Measurements from ENCODE around the gene PUSL1. TPM values are rescaled to one million over a fixed set of nuclear protein-coding genes. Genes with fewer than 3 reads are reported as not detected.

The PUSL1 gene
- total and polyA plus RNA-seq, 2 of the 13 experiments (the other 11 are each of a cell fraction or from before 2014, with no cell fraction given): 8.3 to 22.2 TPM

GRCh38 chr1:1353389-1354151 lies 45.2 kb downstream of the PUSL1 start (continued):
- TF ChIP-seq MLXIP (CRISPR knock-in tag; IDR thresholded peaks at IDR 0.05; ENCODE audit: borderline replicate concordance): no peak
- TF ChIP-seq ZNF281 (CRISPR knock-in tag; IDR thresholded peaks at IDR 0.05; ENCODE audit: borderline replicate concordance): no peak
- no peak for TF ChIP-seq CENPBD1 (CRISPR knock-in tag; IDR thresholded peaks at IDR 0.05; ENCODE audit: borderline replicate concordance, low read depth)
- TF ChIP-seq PCBP1 (IDR thresholded peaks at IDR 0.05; ENCODE audit: borderline replicate concordance, low read depth, low read length): no peak
- no peak for TF ChIP-seq ZNF121 (CRISPR knock-in tag; IDR thresholded peaks at IDR 0.05)
- TF ChIP-seq RAD51 (IDR thresholded peaks at IDR 0.05; ENCODE audit: borderline replicate concordance): no peak
- TF ChIP-seq TOE1 (CRISPR knock-in tag; IDR thresholded peaks at IDR 0.05): no peak
- peak; percentile 92; the same call in 1 of the 2 replicates for TF ChIP-seq AKAP8 (CRISPR knock-in tag; IDR thresholded peaks at IDR 0.05)
- TF ChIP-seq SIN3A (IDR thresholded peaks at IDR 0.05; ENCODE audit: borderline replicate concordance, low read depth, low read length): no peak
- peak; percentile 82 for TF ChIP-seq AGO2 (optimal IDR thresholded peaks at IDR 0.05; ENCODE audit: low read depth, low read length)
- TF ChIP-seq, protein P1, sequence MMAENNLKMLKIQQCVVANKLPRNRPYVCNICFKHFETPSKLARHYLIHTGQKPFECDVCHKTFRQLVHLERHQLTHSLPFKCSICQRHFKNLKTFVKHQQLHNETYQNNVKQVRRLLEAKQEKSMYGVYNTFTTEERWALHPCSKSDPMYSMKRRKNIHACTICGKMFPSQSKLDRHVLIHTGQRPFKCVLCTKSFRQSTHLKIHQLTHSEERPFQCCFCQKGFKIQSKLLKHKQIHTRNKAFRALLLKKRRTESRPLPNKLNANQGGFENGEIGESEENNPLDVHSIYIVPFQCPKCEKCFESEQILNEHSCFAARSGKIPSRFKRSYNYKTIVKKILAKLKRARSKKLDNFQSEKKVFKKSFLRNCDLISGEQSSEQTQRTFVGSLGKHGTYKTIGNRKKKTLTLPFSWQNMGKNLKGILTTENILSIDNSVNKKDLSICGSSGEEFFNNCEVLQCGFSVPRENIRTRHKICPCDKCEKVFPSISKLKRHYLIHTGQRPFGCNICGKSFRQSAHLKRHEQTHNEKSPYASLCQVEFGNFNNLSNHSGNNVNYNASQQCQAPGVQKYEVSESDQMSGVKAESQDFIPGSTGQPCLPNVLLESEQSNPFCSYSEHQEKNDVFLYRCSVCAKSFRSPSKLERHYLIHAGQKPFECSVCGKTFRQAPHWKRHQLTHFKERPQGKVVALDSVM (CRISPR knock-in tag; IDR thresholded peaks at IDR 0.05): no peak
- no peak for TF ChIP-seq ZNF577 (CRISPR knock-in tag; IDR thresholded peaks at IDR 0.05; ENCODE audit: borderline replicate concordance, low read depth)
- no peak for TF ChIP-seq ZXDC (CRISPR knock-in tag; IDR thresholded peaks at IDR 0.05)
- TF ChIP-seq TERF1 (CRISPR knock-in tag; IDR thresholded peaks at IDR 0.05): no peak
- TF ChIP-seq SMAD3 (CRISPR knock-in tag; IDR thresholded peaks at IDR 0.05): no peak

All from HepG2 (cell line).